WI38 (cell line): ENCODE data around the gene STARD6.

Source experiments
- H3K4me3 ChIP-seq: 2 replicates; pipeline ENCODE4 v1.5.1; 2011; ENCODE audit warnings: low read depth, mild to moderate bottlenecking, control low read depth, low read length
- TF ChIP-seq, protein P1 (sequence below): IDR thresholded peaks from 2 replicates; pipeline ENCODE4 v1.5.1; 2012; ENCODE audit warnings: low read depth, mild to moderate bottlenecking, control low read depth, low read length

The STARD6 gene

DNA sequence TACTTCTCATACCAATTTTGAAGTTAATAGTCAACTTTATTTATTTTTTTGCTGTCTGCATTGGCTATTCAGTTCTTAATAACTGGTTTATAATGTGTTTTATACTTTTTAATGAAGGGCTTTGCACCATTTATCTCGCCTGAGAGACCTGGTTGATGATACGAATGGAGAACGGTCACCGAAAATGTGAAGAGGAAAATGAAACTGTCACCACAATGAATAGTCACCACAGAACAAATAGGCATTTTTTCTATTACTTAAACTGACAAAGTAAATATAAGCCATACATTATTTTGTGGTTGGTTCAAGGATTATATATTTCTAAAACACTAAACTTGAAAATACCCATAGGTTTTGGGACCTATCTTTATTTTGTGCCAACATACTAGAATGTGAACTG, 20.4 kb upstream of the STARD6 start:
- TF ChIP-seq, protein P1, sequence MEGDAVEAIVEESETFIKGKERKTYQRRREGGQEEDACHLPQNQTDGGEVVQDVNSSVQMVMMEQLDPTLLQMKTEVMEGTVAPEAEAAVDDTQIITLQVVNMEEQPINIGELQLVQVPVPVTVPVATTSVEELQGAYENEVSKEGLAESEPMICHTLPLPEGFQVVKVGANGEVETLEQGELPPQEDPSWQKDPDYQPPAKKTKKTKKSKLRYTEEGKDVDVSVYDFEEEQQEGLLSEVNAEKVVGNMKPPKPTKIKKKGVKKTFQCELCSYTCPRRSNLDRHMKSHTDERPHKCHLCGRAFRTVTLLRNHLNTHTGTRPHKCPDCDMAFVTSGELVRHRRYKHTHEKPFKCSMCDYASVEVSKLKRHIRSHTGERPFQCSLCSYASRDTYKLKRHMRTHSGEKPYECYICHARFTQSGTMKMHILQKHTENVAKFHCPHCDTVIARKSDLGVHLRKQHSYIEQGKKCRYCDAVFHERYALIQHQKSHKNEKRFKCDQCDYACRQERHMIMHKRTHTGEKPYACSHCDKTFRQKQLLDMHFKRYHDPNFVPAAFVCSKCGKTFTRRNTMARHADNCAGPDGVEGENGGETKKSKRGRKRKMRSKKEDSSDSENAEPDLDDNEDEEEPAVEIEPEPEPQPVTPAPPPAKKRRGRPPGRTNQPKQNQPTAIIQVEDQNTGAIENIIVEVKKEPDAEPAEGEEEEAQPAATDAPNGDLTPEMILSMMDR: no peak

DNA sequence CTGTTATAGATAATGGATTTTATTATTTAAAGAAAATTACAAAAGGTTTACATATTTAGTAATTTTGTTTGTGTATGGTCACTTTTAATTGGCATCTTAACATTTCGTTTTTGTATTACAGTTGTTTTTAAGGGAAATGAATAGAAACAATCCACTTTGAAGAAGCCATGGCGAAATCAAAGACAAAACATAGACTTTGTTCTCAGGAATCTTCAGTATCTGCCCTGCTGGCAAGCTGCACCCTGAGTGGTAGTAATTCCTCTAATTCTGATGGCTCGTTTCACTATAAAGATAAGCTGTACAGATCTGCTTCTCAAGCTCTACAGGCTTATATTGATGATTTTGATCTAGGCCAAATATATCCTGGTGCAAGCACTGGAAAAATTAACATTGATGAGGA, 2.7 kb upstream of the STARD6 start:
- TF ChIP-seq, protein P1: no peak

More for the DNA sequence above, 20.4 kb upstream of the STARD6 start:
- H3K4me3 ChIP-seq: no peak overlapping the region

DNA sequence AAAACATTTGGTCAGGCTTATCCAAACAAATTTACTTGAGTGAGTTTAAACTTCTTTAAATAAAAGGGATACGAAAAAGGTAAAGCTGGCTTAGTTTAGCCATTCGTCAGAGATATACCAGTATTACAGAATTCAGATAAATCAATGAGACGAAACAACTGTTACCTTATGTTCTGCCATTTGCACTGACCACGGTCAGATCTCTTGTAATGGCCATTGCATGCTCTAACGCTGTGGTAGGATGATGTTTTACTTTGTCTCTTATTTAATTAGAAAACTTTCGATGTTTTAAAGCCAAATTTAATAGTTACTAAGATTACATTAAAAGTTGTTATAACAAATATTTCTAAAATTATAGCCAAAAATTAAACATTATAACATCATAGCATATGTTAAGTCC, 1.6 kb upstream of the STARD6 start:
- TF ChIP-seq, protein P1: no peak
- peak overlapping the region; percentile 85 for H3K4me3 ChIP-seq

More for the DNA sequence above, 2.7 kb upstream of the STARD6 start:
- H3K4me3 ChIP-seq: no peak overlapping the region

DNA sequence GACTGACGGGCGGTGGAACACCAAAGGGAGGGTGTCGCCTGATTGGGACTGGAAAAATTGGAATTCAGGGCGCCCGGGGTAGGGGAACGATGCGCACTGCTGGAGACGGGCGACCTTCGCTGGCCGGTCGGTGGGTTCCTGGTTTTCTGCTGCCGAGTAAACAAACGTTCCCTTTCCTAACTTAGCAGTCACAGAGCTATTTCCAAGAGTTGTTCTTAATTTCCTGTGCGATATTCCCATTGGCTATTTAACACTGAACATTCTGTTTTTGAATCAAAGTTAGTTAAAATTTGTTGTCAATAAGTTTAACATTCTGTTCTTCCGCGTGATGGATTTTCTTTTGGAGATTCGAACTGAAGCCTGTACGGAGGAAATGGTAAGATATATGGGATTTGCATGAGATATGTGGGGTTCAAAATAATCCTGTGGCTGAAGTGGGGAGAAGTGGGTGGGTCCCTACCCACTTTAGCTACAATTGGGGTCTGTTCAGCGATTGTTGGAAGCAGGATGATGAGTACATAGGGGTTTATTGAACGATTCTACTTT, 910 bp upstream of the STARD6 start:
- peak overlapping the region; percentile 85 for H3K4me3 ChIP-seq
- TF ChIP-seq, protein P1: no peak

DNA sequence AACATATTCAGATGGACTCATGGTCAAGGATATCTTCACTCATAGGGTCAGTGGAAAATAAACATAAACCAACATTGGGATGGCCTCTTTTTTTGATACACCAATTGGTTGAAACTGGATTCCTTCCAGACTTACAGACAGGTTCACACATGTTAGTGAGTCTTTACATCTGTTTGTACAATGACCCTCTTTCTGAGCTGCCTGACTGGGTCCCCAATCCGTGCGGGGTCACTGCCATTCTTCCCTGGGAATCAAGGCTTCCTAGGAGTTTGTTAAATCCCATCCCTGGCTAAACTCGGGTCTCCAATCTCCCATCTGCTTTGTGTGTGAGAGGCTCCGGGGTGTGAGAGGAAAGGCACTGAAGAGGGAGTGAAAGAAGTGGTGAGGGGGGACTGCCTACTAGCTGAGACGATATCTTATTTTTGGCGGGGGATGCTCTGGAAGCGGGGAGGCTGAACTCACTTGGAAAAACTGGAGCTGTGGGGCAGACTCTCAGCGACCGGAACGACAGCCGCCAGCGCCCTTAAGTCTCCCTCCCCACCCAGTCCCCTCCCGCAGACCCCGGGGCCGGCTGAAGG, 487 bp downstream of the STARD6 start:
- TF ChIP-seq, protein P1: no peak
- H3K4me3 ChIP-seq: peak overlapping the region; percentile 85

DNA sequence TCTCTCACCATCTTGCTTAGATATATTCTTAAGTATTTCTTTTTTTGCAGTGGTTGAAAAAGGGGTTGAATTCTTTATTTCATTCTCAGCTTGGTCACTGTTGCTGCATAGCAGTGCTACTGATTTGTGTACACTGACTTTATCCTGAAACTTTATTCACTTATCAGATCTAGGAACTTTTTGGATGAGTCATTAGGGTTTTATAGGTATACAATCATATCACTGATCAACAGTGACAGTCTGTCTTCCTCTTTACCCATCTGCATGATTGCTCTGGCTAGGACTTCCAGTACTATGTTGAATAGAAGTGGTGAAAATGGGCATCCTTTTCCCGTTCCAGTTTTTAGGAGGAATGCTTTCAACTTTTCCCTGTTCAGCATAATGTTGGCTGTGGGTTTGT, 6.5 kb downstream of the STARD6 start:
- no peak overlapping the region for H3K4me3 ChIP-seq
- TF ChIP-seq, protein P1: no peak

DNA sequence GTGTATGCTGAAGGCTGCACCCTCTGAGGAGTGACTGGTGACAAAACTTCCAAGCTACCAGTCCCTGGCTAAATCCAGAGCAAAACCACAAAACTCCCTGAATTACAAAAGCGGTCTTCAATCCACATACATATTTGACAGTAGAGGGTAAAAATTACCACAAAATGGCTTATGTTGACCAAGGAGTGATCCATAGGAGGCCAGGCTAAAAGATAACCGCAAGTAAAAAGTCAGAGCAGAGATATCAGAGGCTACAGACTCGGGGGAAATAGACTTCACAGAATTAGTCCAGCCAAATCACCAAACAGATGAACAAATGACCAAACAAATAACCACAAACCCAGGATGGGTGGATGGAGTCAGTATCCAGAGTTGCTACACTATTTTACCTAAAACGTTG, 19.4 kb downstream of the STARD6 start:
- no peak overlapping the region for H3K4me3 ChIP-seq
- TF ChIP-seq, protein P1: no peak
